Naive thymus-derived CD4-positive, alpha-beta T cell (primary cell): Measurements from ENCODE around the gene CCDC159. TPM values are rescaled to one million over a fixed set of nuclear protein-coding genes. Genes with fewer than 3 reads are reported as not detected.

Experiments used
- ATAC-seq: fragments of 150-1000 bp; cut with Tn5 transposase; 2 replicates; pipeline ENCODE4 v1.10.0; 2021; ENCODE audit warnings: mild to moderate bottlenecking, moderate library complexity
- CTCF ChIA-PET: fragments of 350-600 bp; sonication (Branson Sonifier 250); formaldehyde crosslinking; loops from one replicate; lab custom pipeline; 2021; ENCODE audit warnings: antibody characterized with exemption; lab: Charles Lee
- POLR2A ChIA-PET: fragments of 350-600 bp; sonication (Branson Sonifier 250); formaldehyde crosslinking; loops from one replicate; lab custom pipeline; 2021; ENCODE audit warnings: antibody characterized with exemption, inconsistent platforms; lab: Charles Lee
- DNase-seq, 9 donors: peaks; one replicate each; pipeline versions ENCODE4 v3.0.0 to v3.0.0-alpha.2; 2020 to 2022; ENCODE audit warnings: mixed read lengths in 1 of 9
- H3K27ac ChIP-seq: one replicate; pipeline ENCODE4 v1.7.0; 2013; ENCODE audit warnings: mild to moderate bottlenecking, low read depth, low read length, moderate library complexity
- H3K27me3 ChIP-seq, 2 donors: one replicate each; pipeline ENCODE4 v1.7.0; 2013; ENCODE audit warnings: low read length in 2 of 2, mild to moderate bottlenecking in 2 of 2, moderate library complexity in 2 of 2; ENCODE audit not compliant: control insufficient read depth in 2 of 2, insufficient read depth in 2 of 2
- H3K36me3 ChIP-seq, 3 experiments: 1 replicate in 2 of 3; 2 replicates in 1 of 3; pipeline ENCODE4 v1.7.0; 2013; ENCODE audit warnings: low read length in 3 of 3, mild to moderate bottlenecking in 3 of 3, moderate library complexity in 1 of 3; ENCODE audit not compliant: insufficient read depth in 3 of 3, control insufficient read depth in 2 of 3
- H3K4me1 ChIP-seq, 2 donors: one replicate each; pipeline ENCODE4 v1.7.0; 2013; ENCODE audit warnings: low read length in 2 of 2, mild to moderate bottlenecking in 2 of 2, moderate library complexity in 1 of 2; ENCODE audit not compliant: control insufficient read depth in 2 of 2, insufficient read depth in 2 of 2
- H3K4me3 ChIP-seq: 2 replicates; pipeline ENCODE4 v1.7.0; 2013; ENCODE audit warnings: mild to moderate bottlenecking, low read length
- H3K9me3 ChIP-seq, 3 experiments: 1 replicate in 2 of 3; 2 replicates in 1 of 3; pipeline ENCODE4 v1.7.0; 2013; ENCODE audit warnings: low read length in 3 of 3; ENCODE audit not compliant: control insufficient read depth in 2 of 3
- H3K27ac Mint-ChIP-seq, 9 donors: one replicate each; pipeline ENCODE4 v1.8.0; 2020 to 2022; ENCODE audit warnings: mixed read lengths in 9 of 9, mild to moderate bottlenecking in 8 of 9, moderate library complexity in 5 of 9, inconsistent platforms in 2 of 9
- H3K27me3 Mint-ChIP-seq, 5 donors: one replicate each; pipeline ENCODE4 v1.8.0; 2021 to 2022; ENCODE audit warnings: mixed read lengths in 5 of 5, mild to moderate bottlenecking in 1 of 5
- H3K36me3 Mint-ChIP-seq, 5 donors: one replicate each; pipeline ENCODE4 v1.8.0; 2020 to 2022; ENCODE audit warnings: mixed read lengths in 5 of 5, mild to moderate bottlenecking in 3 of 5, inconsistent platforms in 1 of 5
- H3K4me1 Mint-ChIP-seq, 7 donors: one replicate each; pipeline ENCODE4 v1.8.0; 2020 to 2022; ENCODE audit warnings: mixed read lengths in 7 of 7, mild to moderate bottlenecking in 3 of 7, inconsistent platforms in 1 of 7
- H3K4me3 Mint-ChIP-seq, 10 donors: one replicate each; pipeline ENCODE4 v1.8.0; 2020 to 2022; ENCODE audit warnings: mild to moderate bottlenecking in 10 of 10, mixed read lengths in 10 of 10, moderate library complexity in 6 of 10, inconsistent platforms in 2 of 10
- H3K9me3 Mint-ChIP-seq, 11 donors: one replicate each; pipeline ENCODE4 v1.8.0; 2020 to 2022; ENCODE audit warnings: mixed read lengths in 11 of 11, mild to moderate bottlenecking in 4 of 11, inconsistent platforms in 1 of 11, moderate library complexity in 1 of 11
- intact Hi-C, 2 donors: fragments of 100-400 bp; cut with micrococcal nuclease; formaldehyde crosslinking; loops; one replicate each; pipeline ENCODE4 v1.15.1; 2023
- polyA plus RNA-seq, 2 donors: library from polyadenylated mRNA; unstranded; fragments of 300-500 nt; fragmentation: Illumina TruSeq; gene quantifications; one replicate each; pipeline ENCODE4 v1.2.3, GENCODE V29; 2021
- total RNA-seq, 6 experiments: library from RNA in 5 of 6; stranded (reverse) in 5 of 6; gene quantifications; 1 replicate in 5 of 6; 2 replicates in 1 of 6; pipeline ENCODE4 v1.2.3 and lab custom pipeline; 2021 to 2026

CCDC159 gene
- total and polyA plus RNA-seq, 7 experiments from 2014 or later, result 10.0 to 87.4 (median 57.5) TPM

GRCh38 chr19:11335449-11336146 lies 10.7 kb upstream of the CCDC159 start:
- no peak for DNase-seq
- Mint-ChIP-seq H3K36me3 (peaks cover 11 to 45% (median 26%) of the 10 kb centered on the region in 5 donors), H3K4me3 (no peak overlapping the region), H3K9me3 (peaks cover 0 to 1% (median 0%) of the 10 kb centered on the region in 11 donors), H3K27ac (peak overlapping the region in 1 of 9 donors; percentile 75), H3K4me1 (peaks cover 0 to 31% (median 25%) of the 10 kb centered on the region in 7 donors), H3K27me3 (no peaks in the 10 kb centered on the region)
- Histone ChIP-seq H3K4me1 (peaks cover 5 to 28% of the 10 kb centered on the region in 2 donors), H3K4me3 (no peak overlapping the region), H3K27ac (no peak overlapping the region), H3K27me3 (no peaks in the 10 kb centered on the region), H3K36me3 (peaks cover 0 to 27% (median 6%) of the 10 kb centered on the region in 3 experiments), H3K9me3 (no peaks in the 10 kb centered on the region)
- intact Hi-C loops, result no loop called here
- ChIA-PET POLR2A (interaction anchor here (0.6 to 0.7 kb wide), 2 partner anchors 11 to 36 kb away, joined by 3 read pairs; partner anchors contain the start of gene CCDC159), CTCF (no interaction called here)
- no peak for ATAC-seq

GRCh38 chr19:11337080-11337479 lies 9.2 kb upstream of the CCDC159 start:
- Histone ChIP-seq H3K27ac (no peak overlapping the region), H3K27me3 (no peaks in the 10 kb centered on the region), H3K9me3 (no peaks in the 10 kb centered on the region), H3K4me3 (no peak overlapping the region), H3K4me1 (peaks cover 5 to 28% of the 10 kb centered on the region in 2 donors), H3K36me3 (peaks cover 0 to 27% (median 6%) of the 10 kb centered on the region in 3 experiments)
- peak overlapping the region in 6 of 10 donors; percentile 14 to 84 (median 29) for H3K4me3 Mint-ChIP-seq
- ATAC-seq (peak; percentile 45), DNase-seq (no peak)
- H3K27me3 Mint-ChIP-seq, result no peaks in the 10 kb centered on the region
- intact Hi-C loops, result no loop called here
- ChIA-PET CTCF (no interaction called here), POLR2A (interaction anchor here (0.6 kb wide), 1 partner anchor 1416 kb away, joined by 5 read pairs; no protein-coding TSS in a partner anchor)
- H3K36me3 Mint-ChIP-seq, result peaks cover 11 to 42% (median 25%) of the 10 kb centered on the region in 5 donors
- peaks cover 0 to 1% (median 0%) of the 10 kb centered on the region in 11 donors for H3K9me3 Mint-ChIP-seq
- H3K4me1 Mint-ChIP-seq, result peaks cover 0 to 31% (median 25%) of the 10 kb centered on the region in 7 donors
- peak overlapping the region in 4 of 9 donors; percentile 5 to 63 (median 44) for H3K27ac Mint-ChIP-seq

- ChIA-PET CTCF (interaction anchor here (0.9 kb wide), 1 partner anchor 8 kb away, joined by 3 read pairs; the partner anchor contains the start of genes CCDC159 and TMEM205), POLR2A (interaction anchor here (0.6 to 4.2 kb wide), 3 partner anchors 36 to 69 kb away, joined by 4 to 24 read pairs (median 4); partner anchors contain the start of gene SWSAP1)
- H3K36me3 Mint-ChIP-seq, result peaks cover 7 to 38% (median 19%) of the 10 kb centered on the region in 5 donors
- H3K4me3 Mint-ChIP-seq, result peak overlapping the region in 7 of 10 donors; percentile 17 to 88 (median 75)
- intact Hi-C loops, result no loop called here
- Histone ChIP-seq H3K27ac (no peak overlapping the region), H3K9me3 (no peaks in the 10 kb centered on the region), H3K4me3 (no peak overlapping the region), H3K4me1 (peaks cover 5 to 28% of the 10 kb centered on the region in 2 donors), H3K36me3 (peaks cover 0 to 25% (median 6%) of the 10 kb centered on the region in 3 experiments), H3K27me3 (no peaks in the 10 kb centered on the region)
- peaks cover 0 to 31% (median 25%) of the 10 kb centered on the region in 7 donors for H3K4me1 Mint-ChIP-seq
- no peak for DNase-seq
- H3K27me3 Mint-ChIP-seq, result no peaks in the 10 kb centered on the region
- H3K27ac Mint-ChIP-seq, result peak overlapping the region in 1 of 9 donors; percentile 66
- H3K9me3 Mint-ChIP-seq, result peaks cover 0 to 1% (median 0%) of the 10 kb centered on the region in 11 donors
- no peak for ATAC-seq
Measured at GRCh38 chr19:11338121-11338520, 8.2 kb upstream of the CCDC159 start.

- CTCF ChIA-PET, result no interaction called here
- H3K4me1 Mint-ChIP-seq, result peaks cover 0 to 31% (median 25%) of the 10 kb centered on the region in 7 donors
- peaks cover 0 to 1% (median 0%) of the 10 kb centered on the region in 11 donors for H3K9me3 Mint-ChIP-seq
- Histone ChIP-seq H3K27me3 (no peaks in the 10 kb centered on the region), H3K4me3 (peak overlapping the region; percentile 75), H3K27ac (peak overlapping the region; percentile 63), H3K36me3 (peaks cover 0 to 22% (median 6%) of the 10 kb centered on the region in 3 experiments), H3K4me1 (peaks cover 5 to 28% of the 10 kb centered on the region in 2 donors), H3K9me3 (no peaks in the 10 kb centered on the region)
- POLR2A ChIA-PET, result interaction anchor here (0.6 to 4.2 kb wide), 4 partner anchors 36 to 773 kb away, joined by 3 to 24 read pairs (median 6); partner anchors contain the start of genes KRI1 and SWSAP1
- H3K4me3 Mint-ChIP-seq, result peak overlapping the region; percentile 75 to 88 (median 80)
- no peaks in the 10 kb centered on the region for H3K27me3 Mint-ChIP-seq
- intact Hi-C loops, result loop anchor here in 1 of 2 donors (1.0 kb wide), 1 partner anchor 97 kb away; the partner anchor contains the start of genes ODAD3 and PRKCSH
- ATAC-seq (peak; percentile 15), DNase-seq (no peak)
- H3K36me3 Mint-ChIP-seq, result peaks cover 7 to 34% (median 19%) of the 10 kb centered on the region in 5 donors
- H3K27ac Mint-ChIP-seq, result peak overlapping the region in 3 of 9 donors; percentile 56 to 75 (median 73)
Measured at GRCh38 chr19:11338569-11339253, 7.6 kb upstream of the CCDC159 start.

GRCh38 chr19:11339254-11340098 lies 6.8 kb upstream of the CCDC159 start, which contains the start of gene RAB3D:
RAB3D (minus strand) TSS chr19:11339657; CDS start chr19:11337399, 2,258 bp downstream.
- peaks cover 0 to 1% (median 0%) of the 10 kb centered on the region in 11 donors for H3K9me3 Mint-ChIP-seq
- peaks cover 7 to 28% (median 19%) of the 10 kb centered on the region in 5 donors for H3K36me3 Mint-ChIP-seq
- no peaks in the 10 kb centered on the region for H3K27me3 Mint-ChIP-seq
- peak within 1 kb of the TSS in 6 of 9 donors; percentile 46 to 86 (median 64) for H3K27ac Mint-ChIP-seq
- Histone ChIP-seq H3K27me3 (no peaks in the 10 kb centered on the region), H3K36me3 (peaks cover 0 to 22% (median 6%) of the 10 kb centered on the region in 3 experiments), H3K27ac (peak within 1 kb of the TSS; percentile 63), H3K4me3 (peak within 1 kb of the TSS; percentile 75), H3K4me1 (peaks cover 5 to 28% of the 10 kb centered on the region in 2 donors), H3K9me3 (no peaks in the 10 kb centered on the region)
- peak within 1 kb of the TSS; percentile 75 to 88 (median 80) for H3K4me3 Mint-ChIP-seq
- ChIA-PET CTCF (interaction anchor here (0.5 to 0.9 kb wide), 3 partner anchors 11 to 300 kb away, joined by 3 read pairs; partner anchors contain the start of gene SWSAP1), POLR2A (interaction anchor here (0.6 to 4.2 kb wide), 5 partner anchors 35 to 774 kb away, joined by 3 to 24 read pairs (median 4); partner anchors contain the start of genes KRI1 and SWSAP1)
- peaks cover 0 to 35% (median 28%) of the 10 kb centered on the region in 7 donors for H3K4me1 Mint-ChIP-seq
- ATAC-seq (peak; percentile 93), DNase-seq (peak; percentile 32 to 85 (median 57))
- intact Hi-C loops, result loop anchor here in 1 of 2 donors (1.0 kb wide), 1 partner anchor 96 kb away; the partner anchor contains the start of genes ODAD3 and PRKCSH
